ENCODE measurements around the gene GRAMD1B. TPM values are rescaled to one million over a fixed set of nuclear protein-coding genes. Genes with fewer than 3 reads are reported as not detected.
A peak's percentile ranks its signal among the peaks of the same experiment; 100 is the strongest.

Gene GRAMD1B
- polyA plus RNA-seq, 3 donors: 3.2 to 13.9 (median 3.3) TPM

DNA sequence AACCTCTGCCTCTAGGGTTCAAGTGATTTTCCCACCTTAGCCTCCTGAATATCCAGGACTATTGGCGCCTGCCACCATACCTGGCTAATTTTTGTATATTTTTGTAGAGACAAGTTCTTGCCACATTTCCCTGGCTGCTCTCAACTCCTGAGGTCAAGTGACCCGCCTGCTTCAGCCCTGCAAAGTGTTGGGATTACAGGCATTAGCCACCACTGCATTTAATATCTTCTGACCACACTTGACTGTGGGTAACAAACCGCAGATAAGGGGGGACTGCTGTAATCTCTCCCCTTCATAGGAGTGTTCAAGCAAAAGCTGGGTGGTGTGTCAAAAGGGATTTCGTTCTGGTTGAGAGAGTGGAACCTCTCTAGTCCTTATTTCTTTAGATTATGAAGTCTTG, 53.4 kb downstream of the GRAMD1B start:
- H3K4me1 Mint-ChIP-seq: peaks cover 65% of the 10 kb centered on the region

DNA sequence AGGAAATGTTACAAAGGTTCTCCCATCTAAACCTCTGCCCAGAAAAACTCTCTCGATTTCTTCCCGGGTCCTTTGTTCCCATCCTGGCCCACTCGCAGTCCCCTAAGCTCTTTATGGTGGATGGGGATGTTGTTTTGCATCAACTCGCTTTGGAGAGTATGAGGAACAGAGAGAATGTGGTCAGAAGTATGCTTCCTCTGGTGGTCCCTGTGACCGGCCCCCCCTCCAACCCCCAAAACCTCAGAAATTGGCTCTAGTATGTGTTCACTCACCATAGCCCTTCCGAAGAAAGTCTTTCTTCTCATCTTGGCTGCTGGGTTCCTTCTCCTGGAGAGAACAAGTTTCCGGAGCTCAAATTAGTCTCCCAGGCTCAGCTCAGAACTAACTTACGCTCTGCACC, 54.4 kb downstream of the GRAMD1B start:
- DNase-seq: no peak
- no peak overlapping the region for H3K4me2 ChIP-seq (replicated peaks; ENCODE audit: extremely low read depth, low read length, poor library complexity, severe bottlenecking)
- peak overlapping the region in 2 of 7 donors; percentile 9 to 37 for H3K27ac Mint-ChIP-seq
- peaks cover 70% of the 10 kb centered on the region for H3K79me2 ChIP-seq (ENCODE audit: insufficient read depth, low read length)
- no peak overlapping the region for H3K4me3 Mint-ChIP-seq
- no peak overlapping the region for H3K4me3 ChIP-seq (replicated peaks in 1 of 3; ENCODE audit: low read depth in 2 of 3, low read length in 3 of 3)
- peaks cover 12% of the 10 kb centered on the region for H4K20me1 ChIP-seq (ENCODE audit: insufficient read depth, low read length)
- H3K9me3 Mint-ChIP-seq: no peaks in the 10 kb centered on the region
- no peaks in the 10 kb centered on the region for H3K27me3 ChIP-seq (ENCODE audit: control insufficient read depth in 2 of 2, insufficient read depth in 2 of 2, low read length in 2 of 2)
- no peak overlapping the region for H3K9ac ChIP-seq (ENCODE audit: insufficient read depth, low read length, poor library complexity, severe bottlenecking)
- 0% methylated on average over 1 of the region's 8 CpGs for WGBS (ENCODE audit: insufficient coverage)
- H3K4me1 Mint-ChIP-seq: peaks cover 55% of the 10 kb centered on the region
- H3K36me3 Mint-ChIP-seq: peaks cover 41 to 46% of the 10 kb centered on the region in 2 donors
- peaks cover 0 to 3% (median 2%) of the 10 kb centered on the region in 3 donors for H3K27me3 Mint-ChIP-seq (ENCODE audit: low read depth in 3 of 3)
- H3K4me1 ChIP-seq (ENCODE audit: control insufficient read depth in 1 of 2, insufficient read depth in 2 of 2, low read length in 2 of 2): peaks cover 34 to 35% of the 10 kb centered on the region in 2 donors
- H3K27ac ChIP-seq (ENCODE audit: low read depth in 1 of 2, low read length in 2 of 2): no peak overlapping the region
- TF ChIP-seq, protein P1, sequence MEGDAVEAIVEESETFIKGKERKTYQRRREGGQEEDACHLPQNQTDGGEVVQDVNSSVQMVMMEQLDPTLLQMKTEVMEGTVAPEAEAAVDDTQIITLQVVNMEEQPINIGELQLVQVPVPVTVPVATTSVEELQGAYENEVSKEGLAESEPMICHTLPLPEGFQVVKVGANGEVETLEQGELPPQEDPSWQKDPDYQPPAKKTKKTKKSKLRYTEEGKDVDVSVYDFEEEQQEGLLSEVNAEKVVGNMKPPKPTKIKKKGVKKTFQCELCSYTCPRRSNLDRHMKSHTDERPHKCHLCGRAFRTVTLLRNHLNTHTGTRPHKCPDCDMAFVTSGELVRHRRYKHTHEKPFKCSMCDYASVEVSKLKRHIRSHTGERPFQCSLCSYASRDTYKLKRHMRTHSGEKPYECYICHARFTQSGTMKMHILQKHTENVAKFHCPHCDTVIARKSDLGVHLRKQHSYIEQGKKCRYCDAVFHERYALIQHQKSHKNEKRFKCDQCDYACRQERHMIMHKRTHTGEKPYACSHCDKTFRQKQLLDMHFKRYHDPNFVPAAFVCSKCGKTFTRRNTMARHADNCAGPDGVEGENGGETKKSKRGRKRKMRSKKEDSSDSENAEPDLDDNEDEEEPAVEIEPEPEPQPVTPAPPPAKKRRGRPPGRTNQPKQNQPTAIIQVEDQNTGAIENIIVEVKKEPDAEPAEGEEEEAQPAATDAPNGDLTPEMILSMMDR (IDR thresholded peaks at IDR 0.05): no peak
- peaks cover 5 to 35% of the 10 kb centered on the region in 2 donors for H3K36me3 ChIP-seq (replicated peaks in 1 of 2; ENCODE audit: control insufficient read depth in 1 of 2, insufficient read depth in 2 of 2, low read length in 2 of 2)
- H2AFZ ChIP-seq (ENCODE audit: insufficient read depth, low read depth, low read length, poor library complexity, severe bottlenecking): no peak overlapping the region
- no peaks in the 10 kb centered on the region for H3K9me3 ChIP-seq (replicated peaks in 1 of 2; ENCODE audit: control insufficient read depth in 1 of 2, insufficient read depth in 1 of 2, low read length in 2 of 2)
- intact Hi-C loops (cut with micrococcal nuclease): no loop called here

More for the DNA sequence above, 53.4 kb downstream of the GRAMD1B start:
- peaks cover 67% of the 10 kb centered on the region for H3K79me2 ChIP-seq (ENCODE audit: insufficient read depth, low read length)
- H2AFZ ChIP-seq (ENCODE audit: insufficient read depth, low read depth, low read length, poor library complexity, severe bottlenecking): no peak overlapping the region
- peaks cover 44% of the 10 kb centered on the region in 2 donors for H3K4me1 ChIP-seq (ENCODE audit: control insufficient read depth in 1 of 2, insufficient read depth in 2 of 2, low read length in 2 of 2)
- TF ChIP-seq, protein P1 (IDR thresholded peaks at IDR 0.05): no peak
- no peak overlapping the region for H3K4me3 Mint-ChIP-seq
- H3K27ac Mint-ChIP-seq: no peak overlapping the region
- H3K4me2 ChIP-seq (replicated peaks; ENCODE audit: extremely low read depth, low read length, poor library complexity, severe bottlenecking): no peak overlapping the region
- no peak for DNase-seq
- H3K9me3 ChIP-seq (replicated peaks in 1 of 2; ENCODE audit: control insufficient read depth in 1 of 2, insufficient read depth in 1 of 2, low read length in 2 of 2): no peaks in the 10 kb centered on the region
- H3K27ac ChIP-seq (ENCODE audit: low read depth in 1 of 2, low read length in 2 of 2): no peak overlapping the region
- peaks cover 0 to 3% (median 2%) of the 10 kb centered on the region in 3 donors for H3K27me3 Mint-ChIP-seq (ENCODE audit: low read depth in 3 of 3)
- no peaks in the 10 kb centered on the region for H3K9me3 Mint-ChIP-seq
- no peak overlapping the region for H3K9ac ChIP-seq (ENCODE audit: insufficient read depth, low read length, poor library complexity, severe bottlenecking)
- no CpG with 5 or more reads among the region's 4 CpGs for WGBS (ENCODE audit: insufficient coverage)
- H4K20me1 ChIP-seq (ENCODE audit: insufficient read depth, low read length): peaks cover 14% of the 10 kb centered on the region
- peaks cover 41 to 46% of the 10 kb centered on the region in 2 donors for H3K36me3 Mint-ChIP-seq
- no peak overlapping the region for H3K4me3 ChIP-seq (replicated peaks in 1 of 3; ENCODE audit: low read depth in 2 of 3, low read length in 3 of 3)
- intact Hi-C loops (cut with micrococcal nuclease): no loop called here
- peaks cover 5 to 34% of the 10 kb centered on the region in 2 donors for H3K36me3 ChIP-seq (replicated peaks in 1 of 2; ENCODE audit: control insufficient read depth in 1 of 2, insufficient read depth in 2 of 2, low read length in 2 of 2)
- H3K27me3 ChIP-seq (ENCODE audit: control insufficient read depth in 2 of 2, insufficient read depth in 2 of 2, low read length in 2 of 2): no peaks in the 10 kb centered on the region

Measured in CD14-positive monocyte (primary cell).